GM18870 (cell line): Measurements from ENCODE around the gene ZNF362.
"Not testable (repeated sequence)": the region's sequence is repeated elsewhere in the genome, so short reads cannot be mapped to it uniquely, and the experiment has no call there.

Source experiments
- ATAC-seq: cut with Tn5 transposase; IDR thresholded peaks from one replicate; pipeline ENCODE4 v1.9.1; 2021; ENCODE audit warnings: moderate library complexity; ENCODE audit not compliant: unreplicated experiment

ZNF362 gene

DNA sequence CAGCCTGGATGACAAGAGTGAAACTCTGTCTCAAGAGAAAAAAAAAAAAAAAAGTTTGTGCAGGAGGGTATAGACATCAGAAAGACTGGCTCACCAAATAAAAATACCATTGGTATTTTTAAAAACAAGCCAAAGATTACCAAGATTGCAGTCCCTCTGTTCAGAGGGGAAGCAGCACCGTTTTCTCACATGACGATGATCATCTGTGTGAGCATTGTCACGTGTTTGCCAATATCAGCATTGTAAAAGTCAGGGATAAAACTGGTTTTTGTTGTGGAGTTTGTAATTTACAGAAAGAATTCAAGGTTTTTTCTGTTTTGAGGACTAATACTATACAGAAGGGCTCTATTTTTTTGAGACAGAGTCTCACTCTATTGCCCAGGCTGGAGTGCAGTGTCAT, 26.5 kb downstream of the ZNF362 start:
- ATAC-seq = no peak

DNA sequence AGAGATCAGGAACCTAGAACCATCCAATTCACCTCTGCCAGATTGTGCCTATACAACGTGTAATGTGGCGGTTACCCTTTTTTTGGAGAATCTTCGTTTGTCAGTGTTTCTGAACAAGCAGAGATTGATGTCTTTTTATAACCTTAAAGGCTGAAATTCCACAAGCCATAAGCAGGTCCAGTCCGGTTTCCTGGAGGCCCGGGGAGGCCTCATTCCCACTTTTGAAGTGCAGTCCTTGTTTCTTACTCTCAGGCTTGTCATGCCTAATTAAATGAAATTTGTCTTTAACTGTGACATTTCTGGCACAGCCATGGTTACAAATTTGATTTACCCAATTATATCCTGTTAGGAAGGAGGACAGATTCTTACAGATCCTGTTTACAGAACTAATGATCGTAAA, 27.8 kb downstream of the ZNF362 start:
- ATAC-seq = no peak

DNA sequence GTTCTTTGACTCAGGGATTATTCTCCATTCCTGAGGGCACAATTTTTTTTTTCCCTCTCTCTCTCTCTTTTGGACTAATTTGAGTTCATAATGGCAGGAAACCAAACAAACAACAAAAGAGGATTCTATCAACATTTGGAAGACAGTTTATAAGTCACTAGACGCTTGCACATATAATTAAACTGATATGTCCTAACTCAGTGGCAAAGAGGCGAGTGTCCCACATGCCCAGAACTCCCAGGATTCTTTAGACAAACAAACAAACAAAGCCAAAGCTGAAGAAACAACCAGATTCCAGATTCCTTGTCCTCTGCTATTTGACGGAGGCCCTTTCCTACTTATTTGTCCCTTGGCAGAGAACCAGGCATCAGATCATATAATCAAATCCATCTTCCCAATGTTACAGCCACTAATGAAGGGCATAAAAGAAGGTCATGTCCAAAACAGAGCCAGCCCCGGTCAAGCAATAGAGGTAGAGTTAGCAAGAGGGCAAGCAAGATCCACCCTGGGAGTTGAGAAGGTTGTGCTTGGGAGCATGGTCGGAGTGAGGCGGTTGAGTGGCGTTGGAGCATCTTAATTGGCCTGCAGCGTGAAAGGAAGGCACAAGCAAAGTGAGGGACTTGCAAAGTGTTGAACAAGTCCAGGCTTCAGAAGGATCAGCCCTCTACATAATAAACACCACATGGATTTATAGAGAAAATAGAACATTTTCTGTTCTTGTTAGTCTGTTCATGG, 30.3 kb downstream of the ZNF362 start:
- no peak for ATAC-seq

DNA sequence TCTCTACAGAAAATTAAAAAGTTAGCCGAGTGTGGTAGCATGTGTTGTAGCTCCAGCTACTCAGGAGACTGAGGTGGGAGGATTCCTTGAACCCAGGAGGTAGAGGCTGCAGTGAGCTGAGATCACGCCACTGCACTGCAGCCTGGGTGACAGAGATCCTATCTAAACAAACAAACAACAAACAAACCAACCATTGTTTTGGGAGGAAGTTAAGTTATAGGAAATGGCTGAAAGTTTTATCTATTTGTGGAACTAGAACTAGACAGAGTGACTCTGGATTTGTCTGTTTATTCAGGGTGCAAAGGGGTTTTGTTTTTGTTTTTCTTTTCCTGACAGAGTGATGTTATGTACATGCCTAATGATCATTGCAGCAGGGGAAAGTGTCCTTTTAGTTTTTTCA, 31.0 kb downstream of the ZNF362 start:
- ATAC-seq = no peak

DNA sequence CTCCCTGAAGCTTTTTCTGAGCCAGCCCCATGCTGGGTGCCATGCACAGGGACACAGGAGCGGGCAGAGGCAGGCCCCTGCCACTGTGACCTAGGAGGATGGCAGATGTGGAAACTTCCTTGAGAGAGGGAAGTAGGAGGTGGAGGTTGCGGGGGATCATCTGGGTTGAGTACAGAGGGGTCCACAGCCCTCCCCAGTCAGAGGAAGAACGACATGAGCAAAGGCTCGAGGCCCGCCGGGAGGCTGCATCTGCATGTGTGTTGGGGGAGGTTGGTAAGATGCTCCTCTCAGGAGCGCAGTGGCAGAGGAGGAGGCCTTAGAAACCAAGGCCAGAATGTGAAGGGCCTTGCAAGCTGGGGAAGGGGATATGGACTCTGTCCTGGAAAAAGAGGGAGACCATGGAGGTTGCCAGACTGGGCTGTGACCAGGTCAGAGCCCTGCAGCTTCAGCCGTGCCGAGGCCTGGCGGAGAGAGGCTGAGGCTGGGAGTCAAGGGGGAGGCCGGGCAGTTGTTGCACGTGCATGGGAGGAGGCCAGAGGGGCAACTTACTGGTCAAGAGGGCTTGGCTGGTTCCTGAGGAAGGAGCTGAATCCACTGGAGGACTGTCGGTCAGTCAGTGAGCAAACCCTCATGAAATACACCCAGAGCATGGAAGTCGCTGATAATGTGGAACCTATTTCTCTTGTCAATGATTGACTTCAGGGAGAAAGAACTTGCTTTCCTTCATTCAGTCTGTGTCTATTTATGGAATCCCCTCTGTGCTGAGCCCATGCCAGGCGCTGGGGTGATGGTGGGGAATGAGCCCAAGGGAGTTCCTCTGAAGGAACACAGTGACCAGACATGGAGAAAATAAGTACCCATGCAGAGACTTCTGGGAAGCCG, 32.9 kb downstream of the ZNF362 start:
- no peak for ATAC-seq

DNA sequence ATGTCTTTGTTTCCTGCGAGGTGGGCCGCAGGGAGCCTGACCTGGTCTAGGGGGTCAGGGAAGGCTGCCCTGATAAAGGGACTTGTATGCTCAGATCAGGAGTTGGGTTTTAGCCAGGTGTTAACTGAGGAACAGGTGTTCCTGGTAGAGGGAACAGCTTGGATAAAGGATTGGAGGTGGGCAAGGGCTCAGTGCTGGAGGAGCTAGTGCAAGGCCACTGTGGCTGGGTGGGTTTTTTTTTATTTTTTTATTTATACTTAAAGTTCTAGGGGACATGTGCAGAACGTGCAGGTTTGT, 33.5 kb downstream of the ZNF362 start:
- ATAC-seq = no peak

DNA sequence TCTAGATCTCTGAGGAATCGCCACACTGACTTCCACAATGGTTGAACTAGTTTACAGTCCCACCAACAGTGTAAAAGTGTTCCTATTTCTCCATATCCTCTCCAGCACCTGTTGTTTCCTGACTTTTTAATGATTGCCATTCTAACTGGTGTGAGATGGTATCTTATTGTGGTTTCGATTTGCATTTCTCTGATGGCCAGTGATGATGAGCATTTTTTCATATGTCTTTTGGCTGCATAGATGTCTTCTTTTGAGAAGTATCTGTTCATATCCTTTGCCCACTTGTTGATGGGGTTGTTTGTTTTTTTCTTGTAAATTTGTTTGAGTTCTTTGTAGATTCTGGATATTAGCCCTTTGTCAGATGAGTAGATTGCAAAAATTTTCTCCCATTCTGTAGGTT, 34.3 kb downstream of the ZNF362 start:
- not testable (repeated sequence) for ATAC-seq

DNA sequence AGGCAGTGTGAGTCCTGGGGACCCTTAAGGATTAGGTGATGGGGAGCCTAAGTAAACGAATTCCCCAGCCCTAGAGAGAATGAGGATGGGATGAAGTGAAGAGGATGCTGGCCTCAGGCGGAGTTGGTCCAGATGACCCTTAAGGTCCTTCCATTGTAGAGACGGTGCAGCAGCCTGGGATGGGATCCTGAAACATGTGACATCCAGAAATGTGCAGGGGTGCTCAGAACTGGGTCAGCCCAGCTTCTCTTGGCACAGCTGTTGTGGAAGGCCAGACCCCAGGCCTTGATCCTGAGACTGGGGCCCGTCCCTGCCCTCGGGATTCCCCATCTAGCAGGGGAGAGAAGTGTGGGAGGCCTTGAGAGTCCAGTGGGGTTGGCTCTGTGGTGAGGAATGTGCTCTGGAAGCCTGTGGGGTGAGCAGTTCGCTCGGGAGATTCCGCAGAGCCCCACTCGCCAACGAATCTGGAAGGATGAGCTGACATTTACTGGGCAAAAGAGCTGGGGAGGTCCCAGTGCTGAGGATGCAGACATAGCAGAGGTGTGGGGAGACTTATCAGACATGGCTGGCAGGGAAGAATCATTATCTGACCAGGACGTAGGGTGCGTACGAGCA, 36.5 kb downstream of the ZNF362 start:
- no peak for ATAC-seq

DNA sequence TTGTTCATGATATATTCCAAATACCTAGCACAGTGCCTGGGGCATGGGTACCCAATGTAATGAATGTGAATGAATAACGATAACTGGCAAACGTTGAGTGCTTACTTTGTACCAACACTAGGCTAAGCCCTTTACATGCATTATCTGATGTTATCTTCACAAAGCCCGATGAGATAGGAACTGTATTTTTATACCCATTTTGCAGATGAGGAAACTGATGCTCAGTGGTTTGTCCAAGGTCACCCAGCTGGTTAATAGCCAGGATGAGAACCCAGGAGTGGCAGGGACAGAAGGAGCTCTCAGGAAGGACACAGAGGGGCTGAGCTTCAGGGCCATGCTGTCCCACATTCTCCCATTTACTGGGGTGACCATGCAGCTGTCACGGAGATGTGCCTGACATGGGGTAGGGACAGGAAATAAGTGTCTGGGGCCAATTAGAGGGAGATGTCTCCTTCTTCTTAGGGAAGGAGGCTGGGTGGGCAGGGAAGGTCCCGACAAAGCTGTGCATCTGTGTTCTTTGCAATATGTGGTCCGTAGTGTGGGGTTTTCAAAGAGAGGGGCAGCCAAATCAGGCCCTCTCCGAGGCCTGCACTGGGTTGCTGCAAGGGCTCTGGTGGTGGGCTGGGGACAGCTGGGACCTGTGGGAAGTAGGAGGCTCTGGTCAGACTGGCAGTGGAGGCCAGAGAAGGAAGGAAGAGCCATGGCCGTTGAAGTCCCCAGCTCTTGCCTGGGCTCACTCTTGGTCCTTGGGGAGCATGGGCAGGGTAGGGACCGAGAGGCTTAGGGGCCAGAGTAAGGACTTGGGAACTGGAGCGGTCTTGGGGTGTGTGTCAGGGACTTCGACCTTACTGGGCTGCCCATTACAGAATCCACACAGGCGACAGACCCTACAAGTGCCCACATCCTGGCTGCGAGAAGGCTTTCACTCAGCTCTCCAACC, 38.0 kb downstream of the ZNF362 start:
- no peak for ATAC-seq

DNA sequence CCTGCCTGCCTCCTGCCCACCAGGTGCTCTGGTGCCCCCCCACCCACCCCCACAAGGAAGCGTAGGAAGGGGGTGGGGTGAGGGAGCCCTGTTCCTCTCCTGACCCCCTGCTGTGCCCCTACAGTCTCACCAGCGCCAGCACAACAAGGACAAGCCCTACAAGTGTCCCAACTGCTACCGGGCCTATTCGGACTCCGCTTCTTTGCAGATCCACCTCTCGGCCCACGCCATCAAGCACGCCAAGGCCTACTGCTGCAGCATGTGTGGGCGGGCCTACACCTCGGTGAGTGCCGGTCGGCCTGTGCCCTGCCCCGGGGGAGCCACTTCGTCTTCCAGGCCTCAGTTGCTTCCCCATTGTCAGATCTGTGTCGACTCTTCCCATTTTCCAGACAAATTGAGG, 38.7 kb downstream of the ZNF362 start:
- no peak for ATAC-seq

DNA sequence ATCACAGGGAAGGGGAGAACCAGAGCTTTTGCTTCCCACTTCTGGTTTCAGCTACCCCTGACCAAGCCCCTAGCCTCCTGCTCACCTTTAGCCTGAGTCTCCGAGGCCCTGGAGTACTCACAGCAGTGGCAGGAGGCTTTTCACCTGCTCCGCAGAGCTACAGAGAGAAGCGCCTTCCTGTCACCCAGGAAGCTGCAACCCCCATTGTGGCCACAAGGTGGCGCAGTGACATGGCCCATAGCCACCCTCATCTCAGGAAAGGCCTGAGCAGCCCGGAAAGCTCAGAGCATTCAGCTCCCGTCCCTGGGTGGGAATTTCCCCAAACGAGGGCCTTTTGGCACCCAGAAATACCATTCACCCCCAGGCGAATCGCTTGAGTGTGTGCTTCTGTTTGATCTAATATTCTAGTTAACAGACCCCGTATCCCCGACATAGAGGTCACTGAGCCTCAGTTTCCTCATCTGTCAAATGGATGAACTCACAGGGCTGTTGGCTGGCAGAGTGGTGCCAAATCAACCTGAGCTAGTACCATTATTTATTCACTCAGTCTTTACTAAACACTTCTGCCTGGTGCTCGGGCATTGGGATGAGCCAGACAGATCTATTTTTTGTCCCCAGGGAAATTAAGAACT, 39.3 kb downstream of the ZNF362 start:
- ATAC-seq = peak; percentile 42

DNA sequence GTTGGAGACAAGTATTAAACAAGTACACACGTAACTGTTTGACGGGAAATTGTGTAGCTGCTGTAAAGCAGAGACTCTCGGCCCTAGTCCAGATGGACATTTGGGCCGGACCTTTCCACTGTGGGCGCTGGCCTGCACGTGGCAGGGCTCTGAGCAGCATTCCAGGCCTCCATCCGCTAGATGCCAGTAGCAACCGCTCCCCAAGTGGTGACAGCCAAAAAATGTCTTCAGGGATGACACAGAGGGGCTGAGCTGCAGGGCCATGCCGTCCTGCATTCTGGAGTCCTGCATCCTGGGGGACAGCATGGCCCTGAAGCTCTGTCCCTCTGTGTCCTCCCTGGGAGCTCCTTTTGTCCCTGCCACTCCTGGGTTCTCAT, 39.8 kb downstream of the ZNF362 start:
- ATAC-seq = no peak

DNA sequence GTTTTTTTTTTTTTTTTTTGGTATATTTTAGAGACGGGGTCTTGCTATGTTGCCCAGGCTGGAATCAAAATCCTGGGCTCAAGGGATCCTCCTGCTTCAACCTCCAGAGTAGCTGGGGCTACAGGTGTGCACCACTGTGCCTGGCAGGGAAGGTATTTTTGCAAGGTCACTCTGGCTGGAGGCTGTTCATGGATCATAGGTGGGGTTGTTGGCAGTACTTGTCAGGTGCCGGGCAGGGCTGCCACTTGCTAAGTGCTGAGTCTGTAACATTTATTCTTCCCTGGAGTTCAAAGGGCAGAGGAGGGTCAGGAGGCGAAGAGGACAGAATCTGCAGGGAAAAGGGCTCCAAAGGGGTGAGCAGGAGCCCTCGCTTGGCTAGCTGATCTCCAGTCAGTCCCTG, 40.5 kb downstream of the ZNF362 start:
- ATAC-seq = no peak

DNA sequence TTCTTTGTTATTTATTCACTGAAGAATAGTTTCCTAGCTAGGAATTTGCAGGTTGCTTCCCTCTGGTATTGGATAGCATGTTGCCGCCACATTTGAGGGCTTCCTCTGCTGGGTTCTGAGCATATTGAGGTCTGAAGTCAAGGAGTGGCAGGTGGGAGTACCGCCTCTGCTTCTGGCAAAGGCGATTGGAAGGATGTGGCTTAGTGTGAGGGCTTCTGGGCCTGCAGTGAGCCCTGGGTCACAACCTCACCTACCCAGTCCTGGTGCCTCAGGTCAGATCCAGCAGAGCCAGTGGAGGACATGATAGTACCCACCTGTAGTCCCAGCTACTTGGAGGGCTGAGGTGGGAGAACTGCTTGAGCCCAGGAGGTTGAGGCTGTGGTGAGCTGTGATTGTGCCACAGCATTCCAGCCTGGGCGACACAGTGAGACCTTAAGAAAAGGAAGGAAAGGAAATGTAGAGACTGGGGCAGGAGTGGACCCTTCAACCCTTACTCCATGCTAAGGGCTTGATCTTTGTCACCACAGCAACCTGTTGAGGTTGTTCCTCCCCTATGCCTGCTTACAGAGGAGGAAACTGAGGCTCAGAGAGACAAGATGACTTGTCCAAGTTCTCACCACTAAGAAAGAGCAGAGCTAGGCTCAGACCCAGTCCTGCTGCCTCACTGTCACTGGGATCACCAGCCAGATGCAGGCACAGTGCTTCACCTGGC, 41.8 kb downstream of the ZNF362 start:
- no peak for ATAC-seq

DNA sequence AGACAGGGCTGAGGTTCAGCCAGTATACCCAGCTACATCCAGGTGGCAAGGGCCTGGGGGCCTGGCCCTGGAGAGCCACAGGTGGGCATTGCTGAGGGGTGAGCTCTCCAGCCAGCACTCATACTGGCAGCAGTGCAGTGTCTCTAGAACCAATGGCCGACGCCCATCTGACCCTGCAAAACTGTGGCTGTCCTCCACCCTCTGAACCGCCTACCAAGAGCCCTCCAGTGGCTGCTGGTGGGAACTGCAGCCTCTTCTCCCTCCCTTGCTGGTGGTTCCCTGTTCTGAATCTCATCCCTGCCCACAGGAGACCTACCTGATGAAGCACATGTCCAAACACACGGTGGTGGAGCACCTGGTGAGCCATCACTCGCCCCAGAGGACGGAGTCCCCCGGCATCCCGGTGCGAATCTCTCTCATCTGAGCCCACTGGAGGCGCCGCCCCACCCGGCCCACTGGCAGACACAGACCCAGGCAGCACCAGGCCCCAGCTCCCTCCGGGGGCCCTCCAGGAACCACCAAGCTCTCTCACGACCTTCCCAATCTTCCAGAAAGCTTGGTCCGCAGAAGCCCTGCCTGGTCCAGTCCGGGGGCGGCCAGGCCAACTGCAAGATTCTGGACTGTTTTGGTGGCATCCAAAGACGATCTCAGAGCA, 42.5 kb downstream of the ZNF362 start:
- no peak for ATAC-seq

DNA sequence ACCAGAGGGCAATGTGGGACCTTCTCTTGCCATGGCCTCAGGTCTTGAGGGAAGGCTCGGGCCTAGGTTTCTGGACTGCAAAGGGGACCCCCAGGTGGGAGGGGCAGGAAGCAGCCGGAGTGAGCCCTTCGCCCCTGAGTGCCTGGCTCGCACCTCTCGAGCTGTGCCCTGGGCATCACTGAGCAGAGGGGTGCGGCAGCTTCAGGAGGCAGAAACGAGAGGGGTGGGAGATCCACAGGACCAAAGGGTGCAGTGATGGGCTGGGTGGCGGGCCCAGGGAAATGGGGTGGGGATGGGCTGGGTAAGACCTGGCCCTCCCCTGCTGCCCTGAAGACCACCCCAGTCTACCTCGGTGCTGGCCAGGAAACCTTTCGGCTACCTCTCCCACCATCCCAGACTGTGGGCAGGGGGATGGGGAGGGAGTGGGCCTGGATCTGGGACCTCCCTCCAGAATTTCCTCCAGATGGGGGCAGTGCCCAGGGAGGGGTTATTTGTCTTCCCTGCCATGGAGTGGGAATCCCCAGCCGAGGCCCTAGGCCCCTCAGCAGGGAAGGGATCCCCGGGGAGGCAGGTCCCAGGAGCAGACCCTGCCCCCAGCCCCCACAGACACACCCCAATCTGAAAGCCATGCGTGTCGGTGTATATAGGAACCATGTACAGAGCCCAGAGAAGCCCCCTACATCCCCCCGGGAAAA, 43.3 kb downstream of the ZNF362 start:
- no peak for ATAC-seq

DNA sequence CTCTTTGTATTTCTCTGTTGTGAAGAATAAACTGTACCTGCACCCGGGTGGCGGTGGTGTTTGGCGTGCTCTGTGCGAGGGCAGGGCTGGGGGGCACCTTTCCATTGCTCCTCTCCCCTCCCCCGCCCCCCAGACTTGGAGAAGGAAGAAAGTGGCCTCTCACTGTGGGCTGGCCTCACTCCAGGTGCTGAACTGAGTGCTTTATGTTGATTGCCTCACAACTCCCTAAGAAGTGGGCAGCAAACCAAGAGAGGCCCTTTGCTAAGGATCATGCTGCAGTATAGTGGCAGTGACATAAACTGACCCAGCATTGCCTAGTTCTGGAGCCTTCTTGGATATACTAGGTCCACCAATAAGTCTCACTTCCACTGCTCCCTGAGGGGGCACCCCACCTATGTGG, 44.4 kb downstream of the ZNF362 start:
- no peak for ATAC-seq

DNA sequence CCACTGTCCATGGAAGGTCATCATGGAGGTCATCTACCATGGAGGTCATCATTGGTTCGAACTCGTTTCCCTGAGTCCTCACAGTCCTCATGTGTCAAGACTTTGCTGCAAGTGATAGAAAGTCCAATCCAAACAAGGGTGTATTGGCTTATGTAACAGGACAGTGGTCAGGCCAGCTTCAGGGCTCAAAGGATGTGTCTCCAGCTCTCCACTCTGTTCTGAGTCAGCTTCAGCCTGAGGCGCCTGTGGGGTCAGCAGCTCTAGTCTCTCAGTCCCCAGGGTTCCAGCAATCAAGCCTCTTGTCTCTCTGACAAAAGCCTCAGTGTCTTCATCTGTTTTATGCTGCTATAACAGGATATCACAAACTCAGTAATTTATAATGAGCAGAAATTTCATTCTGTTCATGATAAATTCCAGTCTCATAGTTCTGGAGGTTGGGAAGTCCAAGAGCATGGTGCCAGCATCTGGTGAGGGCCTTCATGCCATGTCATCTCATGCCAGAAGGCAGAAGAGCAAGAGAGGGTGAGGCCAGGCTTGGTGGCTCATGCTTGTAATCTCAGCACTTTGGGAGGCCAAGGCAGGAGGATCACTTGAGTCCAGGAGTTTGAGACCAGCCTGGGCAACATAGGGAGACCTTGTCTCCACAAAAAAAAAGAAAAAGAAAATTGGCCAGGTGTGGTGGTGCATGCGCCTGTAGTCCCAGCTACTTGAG, 45.1 kb downstream of the ZNF362 start:
- no peak for ATAC-seq
